ENCODE measurements around the gene BRIP1. TPM values are rescaled to one million over a fixed set of nuclear protein-coding genes. Genes with fewer than 3 reads are reported as not detected.
"Not testable (repeated sequence)": the region's sequence is repeated elsewhere in the genome, so short reads cannot be mapped to it uniquely, and the experiment has no call there.

The BRIP1 gene
- total RNA-seq, 1 donor from 2014 or later, result 0.11 TPM

- DNase-seq (ENCODE audit: low spot score), result no peak
- intact Hi-C loops (cut with DNase I), result no loop called here
Measured at GRCh38 chr17:61869138-61869537, 5.8 kb upstream of the BRIP1 start.

DNA sequence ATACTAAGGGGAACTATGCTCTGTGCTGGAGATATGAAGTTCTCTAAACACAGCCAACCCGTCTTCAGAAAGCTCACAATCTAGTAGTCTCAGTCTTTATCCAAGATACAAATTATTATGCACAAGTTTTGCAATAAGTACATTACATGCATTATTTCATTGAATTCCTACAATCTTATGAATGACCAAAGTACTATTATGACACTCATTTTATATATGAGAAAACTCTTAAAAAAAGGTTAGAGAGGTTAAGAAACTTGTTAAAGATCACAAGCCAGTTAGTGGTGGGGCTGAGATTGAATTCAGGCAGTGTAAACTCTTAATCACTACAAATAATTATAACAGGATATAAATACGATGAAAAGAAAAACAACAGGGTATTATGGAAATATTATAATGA, 4.7 kb upstream of the BRIP1 start:
- no peak for DNase-seq (ENCODE audit: low spot score)
- intact Hi-C loops (cut with DNase I), result no loop called here

DNA sequence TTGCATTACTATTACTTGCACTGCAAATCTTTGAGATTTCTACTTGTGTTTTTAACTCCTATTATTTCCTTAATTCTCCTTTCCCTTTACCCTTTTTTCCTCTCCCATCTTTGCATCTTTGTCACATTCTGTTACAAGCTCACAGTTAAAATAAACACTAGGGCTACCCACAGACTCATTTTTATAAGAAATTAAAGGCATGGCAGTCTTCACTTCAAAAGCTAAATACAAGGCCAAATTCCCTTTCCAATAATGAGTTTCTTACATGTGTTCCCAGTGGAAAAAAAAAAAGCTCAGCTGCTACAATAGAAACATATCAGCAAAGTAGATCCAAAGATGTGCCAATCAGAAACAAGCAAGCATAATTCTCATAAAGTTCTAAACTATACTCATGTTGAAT, 3.7 kb upstream of the BRIP1 start:
- no peak for DNase-seq (ENCODE audit: low spot score)
- intact Hi-C loops (cut with DNase I), result no loop called here

DNA sequence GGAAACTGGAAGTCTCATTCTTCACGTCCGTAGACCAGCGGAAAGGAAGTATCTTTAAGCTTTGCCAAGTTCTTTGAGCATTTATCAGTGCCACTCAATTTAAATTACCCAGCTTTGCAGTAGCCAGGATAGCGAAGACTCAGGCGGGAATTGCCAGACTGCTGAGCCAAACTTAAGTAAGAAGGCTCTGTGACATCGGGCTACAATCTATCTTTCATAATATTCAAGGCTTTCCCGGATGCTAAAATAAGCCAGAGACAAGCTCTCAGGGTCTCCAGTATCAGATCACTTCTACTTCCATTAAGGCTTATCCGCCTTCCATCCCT, 436 bp upstream of the BRIP1 start:
- intact Hi-C loops (cut with DNase I), result no loop called here
- no peak for DNase-seq (ENCODE audit: low spot score)

DNA sequence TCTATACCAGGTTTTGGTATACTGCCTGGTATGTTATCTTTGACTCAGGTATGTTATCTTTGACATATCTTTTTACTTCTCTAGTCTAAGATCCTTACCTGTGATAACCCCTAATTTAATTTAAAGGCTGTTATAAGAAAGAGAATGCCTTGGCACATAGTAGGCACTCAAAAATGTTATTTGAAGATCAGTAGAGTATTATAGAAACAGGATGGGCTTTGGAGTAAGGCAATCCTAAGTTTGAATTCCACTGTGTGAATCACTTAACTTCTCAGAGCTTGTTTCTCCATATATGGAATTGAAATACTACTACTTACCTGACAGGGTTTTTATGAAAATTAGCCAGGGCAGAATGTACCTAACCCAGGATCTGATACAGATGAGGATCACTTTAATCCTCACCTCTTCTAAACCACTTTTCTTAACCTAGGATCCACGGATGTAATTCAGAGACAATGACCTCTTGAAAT, 1.2 kb downstream of the BRIP1 start:
- intact Hi-C loops (cut with DNase I), result no loop called here
- no peak for DNase-seq (ENCODE audit: low spot score)

DNA sequence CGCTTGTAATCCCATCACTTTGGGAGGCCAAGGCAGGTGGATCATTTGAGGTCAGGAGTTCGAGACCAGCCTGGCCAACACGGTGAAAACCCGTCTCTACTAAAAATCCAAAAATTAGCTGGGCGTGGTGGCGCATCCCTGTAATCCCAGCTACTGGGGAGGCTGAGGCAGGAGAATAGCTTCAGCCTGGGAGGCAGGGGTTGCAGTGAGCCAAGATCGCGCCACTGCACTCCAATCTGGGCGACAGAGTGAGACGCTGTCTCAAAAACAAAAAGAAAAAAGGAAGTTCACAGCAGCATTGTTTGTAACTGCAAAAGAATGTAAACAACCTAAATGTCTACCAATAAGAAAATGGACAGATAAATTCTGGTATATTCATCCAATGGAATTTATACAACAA, 2.9 kb downstream of the BRIP1 start:
- DNase-seq (ENCODE audit: low spot score); intact Hi-C loops (cut with DNase I): not testable (repeated sequence)

DNA sequence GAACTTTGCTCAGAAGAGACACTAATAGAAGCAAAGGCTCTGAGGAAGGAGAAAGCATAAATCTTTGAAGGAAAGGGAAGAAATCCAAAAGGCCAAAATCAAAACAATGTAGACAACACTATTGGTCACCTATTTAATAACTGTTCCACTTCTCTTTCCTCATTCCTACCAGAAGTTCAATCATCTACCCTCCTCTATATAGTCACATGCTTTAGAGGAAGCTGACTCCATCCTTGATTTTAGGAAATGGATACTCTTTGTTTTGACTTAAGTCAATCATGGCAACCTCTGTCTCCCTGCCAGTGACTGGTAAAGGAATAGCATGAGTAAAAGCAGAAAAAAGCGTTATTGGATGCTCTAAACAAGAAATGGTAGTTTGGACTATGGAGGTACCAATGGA, 7.3 kb downstream of the BRIP1 start:
- no peak for DNase-seq (ENCODE audit: low spot score)
- intact Hi-C loops (cut with DNase I), result no loop called here

DNA sequence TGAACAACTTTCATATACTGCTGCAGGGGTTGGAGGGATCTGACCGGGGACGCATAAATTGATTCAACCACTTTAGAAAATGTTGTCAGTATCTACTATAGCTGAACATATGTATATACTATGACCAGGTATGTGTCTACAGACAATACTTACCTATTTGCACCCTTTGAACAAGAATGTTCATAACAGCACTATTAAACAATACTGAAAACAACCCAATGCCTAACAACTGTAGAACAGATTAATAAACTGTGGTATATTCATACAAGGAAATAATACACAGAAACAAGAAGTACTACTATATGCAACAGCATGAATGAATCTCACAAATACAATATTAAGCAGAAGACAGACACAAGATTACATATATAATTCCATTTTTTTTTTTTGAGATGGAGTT, 10.5 kb downstream of the BRIP1 start:
- DNase-seq (ENCODE audit: low spot score), result no peak
- intact Hi-C loops (cut with DNase I), result no loop called here

DNA sequence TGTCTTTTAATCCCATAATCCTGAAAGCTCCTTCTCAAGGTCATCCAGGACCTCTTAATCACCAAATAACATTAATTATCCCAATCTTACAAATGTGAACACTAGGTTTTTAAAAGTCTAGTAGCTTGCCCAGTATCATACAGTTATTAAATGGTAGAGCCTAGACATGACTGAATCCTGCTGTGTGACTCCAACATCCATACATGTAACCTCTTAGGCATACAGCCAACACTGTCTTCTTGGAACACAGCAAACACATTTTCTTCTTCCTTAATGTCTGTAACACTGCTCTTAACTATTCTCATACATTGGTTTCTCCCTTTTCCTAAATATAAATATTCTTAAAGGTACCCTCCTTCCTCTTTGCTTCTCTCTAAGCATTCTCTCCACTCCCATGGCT, 13.7 kb downstream of the BRIP1 start:
- DNase-seq (ENCODE audit: low spot score), result no peak
- intact Hi-C loops (cut with DNase I), result no loop called here

- DNase-seq (ENCODE audit: low spot score), result no peak
- intact Hi-C loops (cut with DNase I), result no loop called here
Measured at GRCh38 chr17:61848896-61849295, 14.4 kb downstream of the BRIP1 start.

DNA sequence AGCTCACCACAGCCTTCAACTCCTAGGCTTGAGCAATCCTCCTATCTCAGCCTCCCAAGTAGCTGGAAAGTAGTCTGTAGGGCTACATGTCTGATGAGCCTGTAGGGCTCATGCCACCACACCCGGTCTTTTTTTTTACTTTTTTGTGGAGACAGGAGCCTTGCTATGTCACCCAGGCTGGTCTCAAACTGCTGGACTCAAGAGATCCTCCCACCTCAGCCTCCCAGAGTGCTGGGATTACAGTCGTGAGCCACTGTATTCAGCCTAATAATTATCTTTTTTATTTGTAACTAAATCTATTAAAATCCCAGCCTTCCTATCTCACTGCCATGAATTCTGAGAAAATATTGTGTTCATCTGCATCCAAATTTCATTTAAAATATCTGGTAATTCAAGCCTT, 15.1 kb downstream of the BRIP1 start:
- DNase-seq (ENCODE audit: low spot score), result no peak
- intact Hi-C loops (cut with DNase I), result no loop called here

DNA sequence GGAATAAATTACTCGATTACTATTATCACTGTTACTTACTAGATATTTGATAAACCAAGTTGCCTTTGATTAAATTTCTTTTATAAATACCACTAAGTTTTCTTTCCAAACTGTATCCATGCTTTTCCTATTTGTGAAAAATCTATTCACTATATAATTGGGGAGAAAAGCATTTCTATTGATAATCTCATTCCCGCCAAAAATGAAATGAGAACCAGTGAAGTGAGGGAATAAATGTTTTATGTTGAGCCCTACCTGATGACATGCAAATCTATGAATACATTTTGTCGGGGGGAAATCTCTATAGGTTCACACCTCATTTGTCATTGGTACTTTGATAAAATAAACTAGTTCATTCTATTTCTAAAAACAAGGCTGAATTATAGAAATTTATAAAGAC, 15.7 kb downstream of the BRIP1 start:
- intact Hi-C loops (cut with DNase I), result no loop called here
- no peak for DNase-seq (ENCODE audit: low spot score)

- no peak for DNase-seq (ENCODE audit: low spot score)
- intact Hi-C loops (cut with DNase I), result no loop called here
Measured at GRCh38 chr17:61846761-61847375, 16.5 kb downstream of the BRIP1 start.

GRCh38 chr17:61846088-61846487, 17.2 kb downstream of the BRIP1 start:
- intact Hi-C loops (cut with DNase I), result no loop called here
- DNase-seq (ENCODE audit: low spot score), result no peak

- intact Hi-C loops (cut with DNase I), result no loop called here
- no peak for DNase-seq (ENCODE audit: low spot score)
Measured at GRCh38 chr17:61843435-61843834, 19.9 kb downstream of the BRIP1 start.

- no peak for DNase-seq (ENCODE audit: low spot score)
- intact Hi-C loops (cut with DNase I), result no loop called here
Measured at GRCh38 chr17:61842899-61843298, 20.4 kb downstream of the BRIP1 start.

- DNase-seq (ENCODE audit: low spot score), result no peak
- intact Hi-C loops (cut with DNase I), result loop anchor here (5.0 kb wide), 1 partner anchor 427 kb away; no protein-coding TSS in a partner anchor
Measured at GRCh38 chr17:61839300-61839786, 24.0 kb downstream of the BRIP1 start.

DNA sequence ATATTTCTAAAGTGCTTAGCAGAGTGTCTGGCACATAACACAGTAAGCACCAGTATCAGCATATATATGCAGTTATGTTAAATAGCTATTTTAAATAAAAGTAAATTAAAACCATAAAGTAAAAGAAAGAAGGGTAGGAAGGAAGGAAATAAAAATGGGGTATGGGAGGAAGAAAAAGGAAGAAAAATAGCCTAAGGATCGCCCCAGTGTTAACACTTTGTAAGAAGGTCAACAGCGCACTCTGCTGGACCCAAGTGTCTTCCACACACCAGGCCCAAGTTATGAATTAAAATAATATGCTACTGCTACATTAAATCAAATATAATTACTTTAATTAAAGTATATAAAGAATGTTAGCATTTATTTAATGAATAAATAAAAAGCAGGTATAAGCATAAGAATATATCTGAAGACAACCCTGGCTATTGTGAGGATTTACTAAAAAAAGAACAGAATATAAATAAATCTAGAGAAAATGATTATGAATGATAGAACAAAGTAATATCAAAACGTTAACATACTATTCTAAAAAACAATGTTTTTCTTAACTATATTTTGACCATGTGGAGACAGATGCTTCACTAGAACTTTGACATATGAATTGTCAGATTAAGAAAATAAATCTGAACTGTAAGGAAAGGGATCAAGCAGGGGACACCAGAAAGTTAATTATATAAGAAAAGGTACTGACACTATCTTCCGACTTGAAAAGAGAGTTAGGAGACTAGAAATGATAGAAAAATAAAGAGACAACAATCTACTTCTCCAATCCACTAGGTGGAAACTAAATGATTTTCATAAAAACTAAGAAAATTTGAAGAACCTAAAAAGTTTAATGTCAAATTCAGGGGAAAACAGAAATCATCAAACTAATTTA, 25.9 kb downstream of the BRIP1 start:
- DNase-seq (ENCODE audit: low spot score), result no peak

DNA sequence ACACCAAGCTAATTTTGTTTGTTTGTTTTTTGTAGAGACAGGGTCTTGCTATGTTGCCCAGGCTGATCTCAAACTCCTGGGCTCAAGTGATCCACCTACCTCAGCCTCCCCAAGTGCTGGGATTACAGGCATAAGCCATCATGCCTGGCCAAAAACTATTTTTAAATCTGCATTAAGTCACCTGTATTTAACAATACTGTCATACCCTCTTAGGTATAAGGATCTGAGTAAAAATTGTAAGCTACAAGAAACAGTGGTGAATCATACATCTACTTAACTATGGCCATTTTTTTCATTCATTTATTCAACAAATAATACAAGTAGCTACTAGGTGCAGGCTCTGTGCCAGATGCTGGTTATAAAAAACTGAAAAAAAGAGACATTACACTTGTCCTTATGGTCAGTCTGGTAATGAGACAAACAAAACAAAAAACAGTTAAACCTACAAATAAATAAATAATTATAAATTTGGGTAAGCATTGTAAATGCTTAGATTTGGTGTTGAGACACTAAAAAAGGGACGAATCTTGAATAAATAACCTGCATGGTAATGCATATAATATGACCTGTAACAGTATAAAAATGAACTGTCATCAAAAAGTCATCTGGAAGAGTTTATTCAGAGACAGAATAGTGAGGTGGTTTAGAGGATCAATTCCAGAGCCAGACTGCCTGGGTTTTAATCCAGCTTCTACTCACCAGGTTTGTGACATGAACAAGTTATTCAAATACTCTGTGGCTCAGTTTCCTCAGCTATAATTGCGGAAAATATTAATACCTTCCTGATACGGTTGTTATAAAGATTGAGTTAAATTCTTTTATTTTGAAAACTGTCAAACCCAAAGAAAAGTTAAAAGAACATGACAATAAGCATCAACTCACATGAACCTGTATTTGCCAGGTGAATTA, 26.8 kb downstream of the BRIP1 start:
- intact Hi-C loops (cut with DNase I), result loop anchor here (5.0 kb wide), 1 partner anchor 424 kb away; no protein-coding TSS in a partner anchor
- DNase-seq (ENCODE audit: low spot score), result no peak

More for the DNA sequence above, 25.9 kb downstream of the BRIP1 start:
- intact Hi-C loops (cut with DNase I), result loop anchor here (5.0 kb wide), 1 partner anchor 425 kb away; no protein-coding TSS in a partner anchor

- no peak for DNase-seq (ENCODE audit: low spot score)
- intact Hi-C loops (cut with DNase I), result loop anchor here (5.0 kb wide), 1 partner anchor 423 kb away; no protein-coding TSS in a partner anchor
Measured at GRCh38 chr17:61835606-61836005, 27.7 kb downstream of the BRIP1 start.
